Left cardiac atrium (tissue), 4 donors: ENCODE data around the gene ARFRP1. TPM values are rescaled to one million over a fixed set of nuclear protein-coding genes. Genes with fewer than 3 reads are reported as not detected.

Source experiments
- ATAC-seq, 2 donors: fragments of 200-7000 bp; cut with Tn5 transposase; one replicate each; pipeline ENCODE4 v1.9.1; 2020; ENCODE audit warnings: mild to moderate bottlenecking in 2 of 2, moderate library complexity in 2 of 2
- DNase-seq: peaks from one replicate; pipeline ENCODE4 v3.0.0-alpha.2; 2020
- intact Hi-C, 2 donors: fragments of 100-400 bp; cut with DNase I; formaldehyde crosslinking; loops; one replicate each; pipeline versions ENCODE4 v1.14.1 to v1.15.1; 2022 to 2023
- total RNA-seq, 2 donors: library from RNA; stranded (reverse); fragmentation: NEBNext Ultra II Directional; extraction: Animal tissue kit (Norgen Biotek cat#: 25700); gene quantifications; one replicate each; pipeline ENCODE4 v1.2.1, GENCODE V29; 2021
- donor health status: DM: no; HTN: yes; CAD: no.
- donor health status: DM: no; HTN: yes; CAD: no; lungs with severe emphysema.
- donor health status: DM: yes; HTN: yes; CAD: no.
- donor health status: Dilated cardiomyopathy.

The ARFRP1 gene
- total RNA-seq, 2 donors from 2014 or later: 36.8 to 44.9 TPM

GRCh38 chr20:63744574-63745423 is 37.0 kb upstream of the ARFRP1 start:
- no peak for DNase-seq
- no peak for ATAC-seq
- intact Hi-C loops: no loop called here

GRCh38 chr20:63744158-63744557 is 36.4 kb upstream of the ARFRP1 start:
- DNase-seq: no peak
- ATAC-seq: no peak
- intact Hi-C loops: no loop called here

GRCh38 chr20:63743210-63743970 is 35.6 kb upstream of the ARFRP1 start:
- DNase-seq (no peak), ATAC-seq (no peak)
- intact Hi-C loops: no loop called here

GRCh38 chr20:63742381-63743024 is 34.7 kb upstream of the ARFRP1 start:
- no peak for ATAC-seq
- DNase-seq: no peak
- intact Hi-C loops: no loop called here

GRCh38 chr20:63741676-63742380 is 34.1 kb upstream of the ARFRP1 start:
- intact Hi-C loops: no loop called here
- ATAC-seq (no peak), DNase-seq (no peak)

- intact Hi-C loops: no loop called here
- ATAC-seq: no peak
Observed at GRCh38 chr20:63741354-63741675, 33.5 kb upstream of the ARFRP1 start.

GRCh38 chr20:63740627-63741353 is 33.0 kb upstream of the ARFRP1 start:
- DNase-seq (peak; percentile 93), ATAC-seq (peak; percentile 75 to 80)
- intact Hi-C loops: no loop called here

More at GRCh38 chr20:63741354-63741675, 33.5 kb upstream of the ARFRP1 start:
- no peak for DNase-seq

GRCh38 chr20:63740070-63740626 is 32.4 kb upstream of the ARFRP1 start:
- ATAC-seq (peak; percentile 1 to 20), DNase-seq (peak; percentile 60)
- intact Hi-C loops: no loop called here

- intact Hi-C loops: no loop called here
- peak; percentile 63 to 73 for ATAC-seq
- DNase-seq: peak; percentile 82
Observed at GRCh38 chr20:63739130-63740069, 31.6 kb upstream of the ARFRP1 start, which contains the start of gene SLC2A4RG. Gene SLC2A4RG (plus strand): TSS chr20:63739776. CDS start chr20:63739913, 137 bp downstream.

GRCh38 chr20:63738687-63739129 is 30.9 kb upstream of the ARFRP1 start:
- ATAC-seq: peak; percentile 26 to 28
- peak; percentile 77 for DNase-seq

GRCh38 chr20:63737945-63738686 is 30.3 kb upstream of the ARFRP1 start:
- intact Hi-C loops: no loop called here
- no peak for DNase-seq

More at GRCh38 chr20:63738687-63739129, 30.9 kb upstream of the ARFRP1 start:
- intact Hi-C loops: no loop called here

GRCh38 chr20:63737695-63737944 is 29.8 kb upstream of the ARFRP1 start:
- ATAC-seq: no peak
- intact Hi-C loops: no loop called here
- no peak for DNase-seq

More at GRCh38 chr20:63737945-63738686, 30.3 kb upstream of the ARFRP1 start:
- no peak for ATAC-seq

- ATAC-seq (no peak), DNase-seq (no peak)
- intact Hi-C loops: no loop called here
Observed at GRCh38 chr20:63736893-63737694, 29.3 kb upstream of the ARFRP1 start.

- intact Hi-C loops: no loop called here
- DNase-seq: no peak
- ATAC-seq: no peak
Observed at GRCh38 chr20:63735859-63736718, 28.3 kb upstream of the ARFRP1 start, which contains the start of gene LIME1. Gene LIME1 (plus strand): TSS chr20:63736664. CDS start chr20:63737550, 886 bp downstream.
